ENCODE results near the gene YIF1B.

Gene YIF1B

GRCh38 chr19:38304352-38304865 is 11.3 kb downstream of the YIF1B start:
- DNase-seq = no peak

GRCh38 chr19:38303517-38304351 is 12.0 kb downstream of the YIF1B start, which contains the start of gene C19orf33:
Gene C19orf33, plus strand, starts transcription at chr19:38304251. Its CDS starts 11 bp downstream, at chr19:38304262.
- DNase-seq = no peak

- DNase-seq = no peak
Measured at GRCh38 chr19:38298821-38299680, 16.7 kb downstream of the YIF1B start.

GRCh38 chr19:38294090-38294489 is 21.7 kb downstream of the YIF1B start:
- no peak for DNase-seq

GRCh38 chr19:38293281-38293680 is 22.5 kb downstream of the YIF1B start:
- DNase-seq = no peak

GRCh38 chr19:38291855-38292254 is 23.9 kb downstream of the YIF1B start:
- no peak for DNase-seq

- DNase-seq = no peak
Measured at GRCh38 chr19:38290631-38291147, 25.1 kb downstream of the YIF1B start.

GRCh38 chr19:38289955-38290354 is 25.8 kb downstream of the YIF1B start:
- DNase-seq = peak in 1 of 2 donors; percentile 48

- DNase-seq = no peak
Measured at GRCh38 chr19:38288123-38288855, 27.5 kb downstream of the YIF1B start.

GRCh38 chr19:38287604-38288003 is 28.1 kb downstream of the YIF1B start:
- DNase-seq = peak; percentile 80 to 82

- DNase-seq = no peak
Measured at GRCh38 chr19:38285567-38285966, 30.2 kb downstream of the YIF1B start.

- DNase-seq = peak; percentile 58 to 66
Measured at GRCh38 chr19:38284422-38284821, 31.3 kb downstream of the YIF1B start.

- peak; percentile 23 to 42 for DNase-seq
Measured at GRCh38 chr19:38283271-38283670, 32.5 kb downstream of the YIF1B start.

- DNase-seq = no peak
Measured at GRCh38 chr19:38281811-38282566, 33.8 kb downstream of the YIF1B start.

GRCh38 chr19:38280030-38280921 is 35.5 kb downstream of the YIF1B start:
- no peak for DNase-seq

GRCh38 chr19:38278751-38279150 is 37.0 kb downstream of the YIF1B start:
- DNase-seq = no peak

GRCh38 chr19:38277969-38278680 is 37.6 kb downstream of the YIF1B start:
- no peak for DNase-seq

- DNase-seq = no peak
Measured at GRCh38 chr19:38277549-38277948, 38.2 kb downstream of the YIF1B start.

- DNase-seq = no peak
Measured at GRCh38 chr19:38276942-38277517, 38.7 kb downstream of the YIF1B start.

- DNase-seq = no peak
Measured at GRCh38 chr19:38274739-38275138, 41.0 kb downstream of the YIF1B start.
